ENCODE data around the gene FCHSD2. TPM values are rescaled to one million over a fixed set of nuclear protein-coding genes. Genes with fewer than 3 reads are reported as not detected.
"Not testable (repeated sequence)": the region's sequence is repeated elsewhere in the genome, so short reads cannot be mapped to it uniquely, and the experiment has no call there.

Gene FCHSD2
- total RNA-seq, 1 donor: 28.2 TPM

GRCh38 chr11:72812967-72813739, 329.0 kb downstream of the FCHSD2 start:
- H3K4me3 ChIP-seq (ENCODE audit: low read length): peak overlapping the region; percentile 98
- peaks cover 72% of the 10 kb centered on the region for H3K4me1 ChIP-seq (ENCODE audit: insufficient read depth, low read length)
- no peaks in the 10 kb centered on the region for H3K9me3 ChIP-seq (ENCODE audit: low read depth, low read length)
- no peaks in the 10 kb centered on the region for H3K27me3 ChIP-seq (ENCODE audit: insufficient read depth, low read length)

- Histone ChIP-seq H3K27me3 (ENCODE audit: insufficient read depth, low read length) (no peaks in the 10 kb centered on the region), H3K4me3 (ENCODE audit: low read length) (peak overlapping the region; percentile 98), H3K9me3 (ENCODE audit: low read depth, low read length) (no peaks in the 10 kb centered on the region), H3K4me1 (ENCODE audit: insufficient read depth, low read length) (peaks cover 72% of the 10 kb centered on the region)
These were observed 329.5 kb downstream of the FCHSD2 start for GRCh38 chr11:72812604-72812966.

- H3K4me3 ChIP-seq (ENCODE audit: low read length): peak overlapping the region; percentile 98
- H3K9me3 ChIP-seq (ENCODE audit: low read depth, low read length); H3K27me3 ChIP-seq (ENCODE audit: insufficient read depth, low read length): not testable (repeated sequence)
- peaks cover 73% of the 10 kb centered on the region for H3K4me1 ChIP-seq (ENCODE audit: insufficient read depth, low read length)
These were observed 330.4 kb downstream of the FCHSD2 start for GRCh38 chr11:72811686-72812085.

- Histone ChIP-seq H3K4me3 (ENCODE audit: low read length) (no peak overlapping the region), H3K9me3 (ENCODE audit: low read depth, low read length) (no peaks in the 10 kb centered on the region), H3K27me3 (ENCODE audit: insufficient read depth, low read length) (no peaks in the 10 kb centered on the region), H3K4me1 (ENCODE audit: insufficient read depth, low read length) (peaks cover 95% of the 10 kb centered on the region)
These were observed 333.8 kb downstream of the FCHSD2 start for GRCh38 chr11:72808331-72808798.

- Histone ChIP-seq H3K4me1 (ENCODE audit: insufficient read depth, low read length) (peaks cover 89% of the 10 kb centered on the region), H3K4me3 (ENCODE audit: low read length) (no peak overlapping the region)
These were observed 334.3 kb downstream of the FCHSD2 start for GRCh38 chr11:72807792-72808191.

GRCh38 chr11:72807021-72807693, 335.0 kb downstream of the FCHSD2 start:
- peaks cover 85% of the 10 kb centered on the region for H3K4me1 ChIP-seq (ENCODE audit: insufficient read depth, low read length)
- H3K9me3 ChIP-seq (ENCODE audit: low read depth, low read length): no peaks in the 10 kb centered on the region
- no peaks in the 10 kb centered on the region for H3K27me3 ChIP-seq (ENCODE audit: insufficient read depth, low read length)
- H3K4me3 ChIP-seq (ENCODE audit: low read length): no peak overlapping the region

More at GRCh38 chr11:72807792-72808191, 334.3 kb downstream of the FCHSD2 start:
- Histone ChIP-seq H3K27me3 (ENCODE audit: insufficient read depth, low read length) (no peaks in the 10 kb centered on the region), H3K9me3 (ENCODE audit: low read depth, low read length) (no peaks in the 10 kb centered on the region)

GRCh38 chr11:72806378-72806777, 335.7 kb downstream of the FCHSD2 start:
- peaks cover 78% of the 10 kb centered on the region for H3K4me1 ChIP-seq (ENCODE audit: insufficient read depth, low read length)
- H3K27me3 ChIP-seq (ENCODE audit: insufficient read depth, low read length); H3K9me3 ChIP-seq (ENCODE audit: low read depth, low read length); H3K4me3 ChIP-seq (ENCODE audit: low read length): not testable (repeated sequence)

- no peaks in the 10 kb centered on the region for H3K9me3 ChIP-seq (ENCODE audit: low read depth, low read length)
- no peaks in the 10 kb centered on the region for H3K27me3 ChIP-seq (ENCODE audit: insufficient read depth, low read length)
- no peak overlapping the region for H3K4me3 ChIP-seq (ENCODE audit: low read length)
- peaks cover 66% of the 10 kb centered on the region for H3K4me1 ChIP-seq (ENCODE audit: insufficient read depth, low read length)
These were observed 336.9 kb downstream of the FCHSD2 start for GRCh38 chr11:72805216-72805615.

GRCh38 chr11:72802822-72803221, 339.3 kb downstream of the FCHSD2 start:
- no peaks in the 10 kb centered on the region for H3K9me3 ChIP-seq (ENCODE audit: low read depth, low read length)
- no peak overlapping the region for H3K4me3 ChIP-seq (ENCODE audit: low read length)
- H3K4me1 ChIP-seq (ENCODE audit: insufficient read depth, low read length): peaks cover 55% of the 10 kb centered on the region
- no peaks in the 10 kb centered on the region for H3K27me3 ChIP-seq (ENCODE audit: insufficient read depth, low read length)

GRCh38 chr11:72799441-72799840, 342.7 kb downstream of the FCHSD2 start:
- peaks cover 33% of the 10 kb centered on the region for H3K4me1 ChIP-seq (ENCODE audit: insufficient read depth, low read length)
- no peaks in the 10 kb centered on the region for H3K27me3 ChIP-seq (ENCODE audit: insufficient read depth, low read length)
- H3K9me3 ChIP-seq (ENCODE audit: low read depth, low read length): no peaks in the 10 kb centered on the region

GRCh38 chr11:72798361-72798760, 343.8 kb downstream of the FCHSD2 start:
- Histone ChIP-seq H3K27me3 (ENCODE audit: insufficient read depth, low read length) (no peaks in the 10 kb centered on the region), H3K9me3 (ENCODE audit: low read depth, low read length) (no peaks in the 10 kb centered on the region), H3K4me3 (ENCODE audit: low read length) (no peak overlapping the region), H3K4me1 (ENCODE audit: insufficient read depth, low read length) (peaks cover 31% of the 10 kb centered on the region)

More at GRCh38 chr11:72799441-72799840, 342.7 kb downstream of the FCHSD2 start:
- no peak overlapping the region for H3K4me3 ChIP-seq (ENCODE audit: low read length)

GRCh38 chr11:72793425-72794367, 348.4 kb downstream of the FCHSD2 start, which contains the start of gene STARD10:
TSS of gene STARD10 (minus strand) at chr11:72794047. CDS start at chr11:72781181, 12,866 bp downstream.
- H3K9me3 ChIP-seq (ENCODE audit: low read depth, low read length): no peaks in the 10 kb centered on the region
- H3K4me3 ChIP-seq (ENCODE audit: low read length): peak within 1 kb of the TSS; percentile 54
- H3K27me3 ChIP-seq (ENCODE audit: insufficient read depth, low read length): no peaks in the 10 kb centered on the region
- H3K4me1 ChIP-seq (ENCODE audit: insufficient read depth, low read length): peaks cover 49% of the 10 kb centered on the region

GRCh38 chr11:72793076-72793424, 349.1 kb downstream of the FCHSD2 start:
- Histone ChIP-seq H3K27me3 (ENCODE audit: insufficient read depth, low read length) (no peaks in the 10 kb centered on the region), H3K4me1 (ENCODE audit: insufficient read depth, low read length) (peaks cover 49% of the 10 kb centered on the region), H3K4me3 (ENCODE audit: low read length) (no peak overlapping the region), H3K9me3 (ENCODE audit: low read depth, low read length) (no peaks in the 10 kb centered on the region)

- H3K4me3 ChIP-seq (ENCODE audit: low read length): no peak overlapping the region
- H3K4me1 ChIP-seq (ENCODE audit: insufficient read depth, low read length): peaks cover 49% of the 10 kb centered on the region
- no peaks in the 10 kb centered on the region for H3K27me3 ChIP-seq (ENCODE audit: insufficient read depth, low read length)
- no peaks in the 10 kb centered on the region for H3K9me3 ChIP-seq (ENCODE audit: low read depth, low read length)
These were observed 349.6 kb downstream of the FCHSD2 start for GRCh38 chr11:72792437-72793021.

All from mononuclear cell (primary cell).